Fibroblast of lung (primary cell): ENCODE results near the gene NDUFA12.

Experiments
- CTCF ChIP-seq, 2 donors: IDR thresholded peaks in 1 of 2; conservative IDR thresholded peaks in 1 of 2; 1 replicate in 1 of 2; 2 replicates in 1 of 2; pipeline ENCODE4 v1.5.1; 2011 to 2012; ENCODE audit warnings: low read length in 2 of 2, control low read depth in 1 of 2, inconsistent platforms in 1 of 2, low read depth in 1 of 2, mild to moderate bottlenecking in 1 of 2
- EZH2 ChIP-seq: IDR thresholded peaks from 2 replicates; pipeline ENCODE4 v1.5.1; 2012; ENCODE audit warnings: low read length, control low read depth, mild to moderate bottlenecking; ENCODE audit errors: missing control alignments

- TF ChIP-seq CTCF (conservative IDR thresholded peaks at IDR 0.05 in 1 of 2, IDR thresholded peaks at IDR 0.05 in 1 of 2; ENCODE audit: low read depth in 1 of 2, low read length in 2 of 2) (no peak), EZH2 (no peak)
Observed at GRCh38 chr12:94994312-94994711, 9.2 kb downstream of the NDUFA12 start.
